ENCODE results near the gene FBXL15. TPM values are rescaled to one million over a fixed set of nuclear protein-coding genes. Genes with fewer than 3 reads are reported as not detected.

FBXL15 gene
- total and polyA plus RNA-seq, 2 of the 13 experiments (the other 11 are each of a cell fraction or from before 2014, with no cell fraction given) = 4.3 to 8.3 TPM

- TF ChIP-seq ZNF318 (CRISPR knock-in tag; IDR thresholded peaks at IDR 0.05) = peak; percentile 94
- TF ChIP-seq ERF (CRISPR knock-in tag; IDR thresholded peaks at IDR 0.05) = peak; percentile 87
- TF ChIP-seq ZNF768 (CRISPR knock-in tag; IDR thresholded peaks at IDR 0.05) = peak; percentile 79
- TF ChIP-seq NFRKB (IDR thresholded peaks at IDR 0.05) = no peak
- peak; percentile 84 for TF ChIP-seq TEAD3 (CRISPR knock-in tag; optimal IDR thresholded peaks at IDR 0.05; ENCODE audit: borderline replicate concordance)
- TF ChIP-seq, protein P1, sequence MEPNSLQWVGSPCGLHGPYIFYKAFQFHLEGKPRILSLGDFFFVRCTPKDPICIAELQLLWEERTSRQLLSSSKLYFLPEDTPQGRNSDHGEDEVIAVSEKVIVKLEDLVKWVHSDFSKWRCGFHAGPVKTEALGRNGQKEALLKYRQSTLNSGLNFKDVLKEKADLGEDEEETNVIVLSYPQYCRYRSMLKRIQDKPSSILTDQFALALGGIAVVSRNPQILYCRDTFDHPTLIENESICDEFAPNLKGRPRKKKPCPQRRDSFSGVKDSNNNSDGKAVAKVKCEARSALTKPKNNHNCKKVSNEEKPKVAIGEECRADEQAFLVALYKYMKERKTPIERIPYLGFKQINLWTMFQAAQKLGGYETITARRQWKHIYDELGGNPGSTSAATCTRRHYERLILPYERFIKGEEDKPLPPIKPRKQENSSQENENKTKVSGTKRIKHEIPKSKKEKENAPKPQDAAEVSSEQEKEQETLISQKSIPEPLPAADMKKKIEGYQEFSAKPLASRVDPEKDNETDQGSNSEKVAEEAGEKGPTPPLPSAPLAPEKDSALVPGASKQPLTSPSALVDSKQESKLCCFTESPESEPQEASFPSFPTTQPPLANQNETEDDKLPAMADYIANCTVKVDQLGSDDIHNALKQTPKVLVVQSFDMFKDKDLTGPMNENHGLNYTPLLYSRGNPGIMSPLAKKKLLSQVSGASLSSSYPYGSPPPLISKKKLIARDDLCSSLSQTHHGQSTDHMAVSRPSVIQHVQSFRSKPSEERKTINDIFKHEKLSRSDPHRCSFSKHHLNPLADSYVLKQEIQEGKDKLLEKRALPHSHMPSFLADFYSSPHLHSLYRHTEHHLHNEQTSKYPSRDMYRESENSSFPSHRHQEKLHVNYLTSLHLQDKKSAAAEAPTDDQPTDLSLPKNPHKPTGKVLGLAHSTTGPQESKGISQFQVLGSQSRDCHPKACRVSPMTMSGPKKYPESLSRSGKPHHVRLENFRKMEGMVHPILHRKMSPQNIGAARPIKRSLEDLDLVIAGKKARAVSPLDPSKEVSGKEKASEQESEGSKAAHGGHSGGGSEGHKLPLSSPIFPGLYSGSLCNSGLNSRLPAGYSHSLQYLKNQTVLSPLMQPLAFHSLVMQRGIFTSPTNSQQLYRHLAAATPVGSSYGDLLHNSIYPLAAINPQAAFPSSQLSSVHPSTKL (CRISPR knock-in tag; IDR thresholded peaks at IDR 0.05) = peak; percentile 63
- no peak for TF ChIP-seq LCORL (IDR thresholded peaks at IDR 0.05)
- peak; percentile 85 for TF ChIP-seq LCORL (CRISPR knock-in tag; IDR thresholded peaks at IDR 0.05)
- no peak for TF ChIP-seq ZNF138 (CRISPR knock-in tag; IDR thresholded peaks at IDR 0.05; ENCODE audit: low read depth)
- TF ChIP-seq, protein P2, sequence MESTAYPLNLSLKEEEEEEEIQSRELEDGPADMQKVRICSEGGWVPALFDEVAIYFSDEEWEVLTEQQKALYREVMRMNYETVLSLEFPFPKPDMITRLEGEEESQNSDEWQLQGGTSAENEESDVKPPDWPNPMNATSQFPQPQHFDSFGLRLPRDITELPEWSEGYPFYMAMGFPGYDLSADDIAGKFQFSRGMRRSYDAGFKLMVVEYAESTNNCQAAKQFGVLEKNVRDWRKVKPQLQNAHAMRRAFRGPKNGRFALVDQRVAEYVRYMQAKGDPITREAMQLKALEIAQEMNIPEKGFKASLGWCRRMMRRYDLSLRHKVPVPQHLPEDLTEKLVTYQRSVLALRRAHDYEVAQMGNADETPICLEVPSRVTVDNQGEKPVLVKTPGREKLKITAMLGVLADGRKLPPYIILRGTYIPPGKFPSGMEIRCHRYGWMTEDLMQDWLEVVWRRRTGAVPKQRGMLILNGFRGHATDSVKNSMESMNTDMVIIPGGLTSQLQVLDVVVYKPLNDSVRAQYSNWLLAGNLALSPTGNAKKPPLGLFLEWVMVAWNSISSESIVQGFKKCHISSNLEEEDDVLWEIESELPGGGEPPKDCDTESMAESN (CRISPR knock-in tag; conservative IDR thresholded peaks at IDR 0.05) = peak; percentile 95
- TF ChIP-seq ZNF563 (CRISPR knock-in tag; IDR thresholded peaks at IDR 0.05) = no peak
- TF ChIP-seq ATRX (CRISPR knock-in tag; IDR thresholded peaks at IDR 0.05; ENCODE audit: borderline replicate concordance) = no peak
- no peak; the same call in 1 of the 2 replicates for TF ChIP-seq ZNF350 (CRISPR knock-in tag; IDR thresholded peaks at IDR 0.05; ENCODE audit: borderline replicate concordance, low read depth)
- no peak for TF ChIP-seq ZNF225 (CRISPR knock-in tag; IDR thresholded peaks at IDR 0.05)
- TF ChIP-seq, protein P3, sequence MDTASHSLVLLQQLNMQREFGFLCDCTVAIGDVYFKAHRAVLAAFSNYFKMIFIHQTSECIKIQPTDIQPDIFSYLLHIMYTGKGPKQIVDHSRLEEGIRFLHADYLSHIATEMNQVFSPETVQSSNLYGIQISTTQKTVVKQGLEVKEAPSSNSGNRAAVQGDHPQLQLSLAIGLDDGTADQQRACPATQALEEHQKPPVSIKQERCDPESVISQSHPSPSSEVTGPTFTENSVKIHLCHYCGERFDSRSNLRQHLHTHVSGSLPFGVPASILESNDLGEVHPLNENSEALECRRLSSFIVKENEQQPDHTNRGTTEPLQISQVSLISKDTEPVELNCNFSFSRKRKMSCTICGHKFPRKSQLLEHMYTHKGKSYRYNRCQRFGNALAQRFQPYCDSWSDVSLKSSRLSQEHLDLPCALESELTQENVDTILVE (CRISPR knock-in tag; IDR thresholded peaks at IDR 0.05) = peak; percentile 78; the same call in 1 of the 2 replicates
Observed at GRCh38 chr10:102422545-102423129, 2.0 kb downstream of the FBXL15 start (continued).

All from HepG2 (cell line).